ENCODE results near the gene NRDE2. TPM values are rescaled to one million over a fixed set of nuclear protein-coding genes. Genes with fewer than 3 reads are reported as not detected.

The NRDE2 gene
- total and polyA plus RNA-seq, 2 of the 4 experiments (the other 2 are of a cell fraction) = 4.5 to 9.3 TPM

GRCh38 chr14:90354551-90355298 lies 23.0 kb upstream of the NRDE2 start:
- Histone ChIP-seq H2AK5ac (ENCODE audit: low read depth, low read length) (no peak overlapping the region), H3K9ac (ENCODE audit: low read depth, low read length) (no peak overlapping the region), H3K56ac (ENCODE audit: extremely low read depth, insufficient read depth, low read length) (no peak overlapping the region), H2BK15ac (ENCODE audit: low read depth, low read length) (no peak overlapping the region), H3K23ac (ENCODE audit: low read depth, low read length) (no peak overlapping the region), H3K9me1 (ENCODE audit: insufficient read depth, low read length) (no peaks in the 10 kb centered on the region), H3K79me1 (ENCODE audit: low read depth in 1 of 2, low read length in 2 of 2) (no peaks in the 10 kb centered on the region), H3K9me3 (ENCODE audit: control insufficient read depth, insufficient read depth, low read length) (no peaks in the 10 kb centered on the region), H2BK120ac (ENCODE audit: low read depth, low read length) (no peak overlapping the region), H2AK9ac (replicated peaks; ENCODE audit: low read depth, low read length, poor library complexity) (no peak overlapping the region), H3K27ac (ENCODE audit: insufficient read depth, low read length) (no peak overlapping the region), H3K4me3 (ENCODE audit: insufficient read depth, low read depth, low read length) (no peak overlapping the region), H2AFZ (replicated peaks; ENCODE audit: low read length, poor library complexity) (peak overlapping the region; percentile 59), H3K4me2 (ENCODE audit: low read depth, low read length) (no peak overlapping the region), H3K36me3 (ENCODE audit: control insufficient read depth, insufficient read depth, low read length) (no peaks in the 10 kb centered on the region), H3K27me3 (ENCODE audit: control insufficient read depth, insufficient read depth, low read length) (peaks cover 8% of the 10 kb centered on the region), H3K4ac (ENCODE audit: low read depth, low read length) (no peak overlapping the region), H4K91ac (ENCODE audit: insufficient read depth, low read depth, low read length) (no peak overlapping the region), H4K8ac (ENCODE audit: low read depth in 2 of 2, low read length in 2 of 2) (no peak overlapping the region), H2BK20ac (ENCODE audit: low read depth, low read length) (no peak overlapping the region), H4K20me1 (ENCODE audit: insufficient read depth, low read length) (no peaks in the 10 kb centered on the region), H4K5ac (ENCODE audit: low read depth, low read length) (no peak overlapping the region), H3K14ac (replicated peaks; ENCODE audit: low read depth, low read length) (no peak overlapping the region), H3K18ac (ENCODE audit: low read depth, low read length) (no peak overlapping the region), H2BK5ac (ENCODE audit: low read depth, low read length, poor library complexity, severe bottlenecking) (no peak overlapping the region), H3K4me1 (ENCODE audit: control insufficient read depth, insufficient read depth, low read length) (no peaks in the 10 kb centered on the region)
- in situ Hi-C loops (cut with MboI; ENCODE audit: low sequenced_read_pairs) = no loop called here
- ATAC-seq (ENCODE audit: low read depth) = no peak
- intact Hi-C loops (cut with micrococcal nuclease) = no loop called here
- ChIA-PET POLR2A (ENCODE audit: unreplicated experiment) (interaction anchor here (0.6 kb wide), 1 partner anchor 21 kb away, joined by 4 read pairs; no protein-coding TSS in a partner anchor), CTCF (no interaction called here)
- peak; percentile 23; the same call in 1 of the 2 replicates for TF ChIP-seq RFX5 (IDR thresholded peaks at IDR 0.05; ENCODE audit: low read depth, low read length)
- TF ChIP-seq CTCF (conservative IDR thresholded peaks at IDR 0.05; ENCODE audit: low read depth, low read length) = no peak
- TF ChIP-seq FOS (IDR thresholded peaks at IDR 0.05; ENCODE audit: low read depth, low read length) = no peak
- TF ChIP-seq MAZ (IDR thresholded peaks at IDR 0.05; ENCODE audit: borderline replicate concordance, low read depth, low read length) = no peak
- WGBS, 2 experiments (ENCODE audit: extremely low coverage in 2 of 2, insufficient read length in 1 of 2) = 75% methylated on average over 2 of the region's 16 CpGs; no CpG with 5 or more reads in 1 of the 2 experiments
- DNase-seq = no peak
- dilution Hi-C loops (cut with HindIII; ENCODE audit: low sequenced_read_pairs, unreplicated experiment) = no loop called here
- no TSS peak for BruUV-seq (replicated peaks)

All from IMR-90 (cell line).